H1 (cell line): Measurements from ENCODE around the gene SLC24A3. TPM values are rescaled to one million over a fixed set of nuclear protein-coding genes. Genes with fewer than 3 reads are reported as not detected.

Experiments used
- CTCF ChIA-PET: fragments of 300-600 bp; sonication (Branson Sonifier 250); formaldehyde crosslinking; loops from one replicate; lab custom pipeline; 2021; ENCODE audit not compliant: partially characterized antibody; lab: Charles Lee
- POLR2A ChIA-PET: fragments of 300-600 bp; sonication (Branson Sonifier 250); formaldehyde crosslinking; loops from one replicate; lab custom pipeline; 2021; ENCODE audit warnings: inconsistent platforms; ENCODE audit not compliant: partially characterized antibody; lab: Charles Lee
- DNase-seq, 2 experiments: peaks; one replicate each; pipeline versions ENCODE4 v3.0.0 to v3.0.0-alpha.2; 2010 to 2022; ENCODE audit warnings: low spot score in 2 of 2, low read depth in 1 of 2, mixed read lengths in 1 of 2
- FAIRE-seq: peaks from 2 replicates; lab custom pipeline; 2011; peaks lifted over from hg19 to GRCh38; lab: Jason Lieb, UNC
- H2AFZ ChIP-seq: 2 replicates; pipeline ENCODE4 v1.8.1; 2012; ENCODE audit warnings: low read length, inconsistent platforms
- H2AK5ac ChIP-seq: 2 replicates; pipeline ENCODE4 v1.6.1; 2013; ENCODE audit warnings: low read depth, low read length
- H2BK120ac ChIP-seq: replicated peaks from 2 replicates; pipeline ENCODE3; 2013; ENCODE audit warnings: low read depth, low read length, inconsistent platforms
- H2BK12ac ChIP-seq: 2 replicates; pipeline ENCODE4 v1.6.1; 2013; ENCODE audit warnings: low read depth, low read length
- H2BK15ac ChIP-seq: 2 replicates; pipeline ENCODE4 v1.6.1; 2013; ENCODE audit warnings: low read length
- H2BK20ac ChIP-seq: 2 replicates; pipeline ENCODE4 v1.6.1; 2013; ENCODE audit warnings: low read length
- H2BK5ac ChIP-seq: 2 replicates; pipeline ENCODE4 v1.6.1; 2013; ENCODE audit warnings: low read depth, low read length
- H3K14ac ChIP-seq: 2 replicates; pipeline ENCODE4 v1.6.1; 2013; ENCODE audit warnings: inconsistent platforms; ENCODE audit not compliant: insufficient read length
- H3K18ac ChIP-seq: 2 replicates; pipeline ENCODE4 v1.6.1; 2013; ENCODE audit warnings: low read length; ENCODE audit errors: extremely low read depth
- H3K23ac ChIP-seq: 2 replicates; pipeline ENCODE4 v1.6.1; 2013; ENCODE audit warnings: inconsistent platforms; ENCODE audit not compliant: insufficient read length
- H3K23me2 ChIP-seq: 2 replicates; pipeline ENCODE4 v1.6.1; 2013; ENCODE audit warnings: low read depth, low read length
- H3K27ac ChIP-seq: 2 replicates; pipeline ENCODE4 v1.6.1; 2011; ENCODE audit warnings: low read depth, low read length, inconsistent platforms
- H3K27me3 ChIP-seq, 4 experiments: replicated peaks in 1 of 4; 1 replicate in 1 of 4; 2 replicates in 3 of 4; pipeline versions ENCODE4 v1.6.1 to v1.8.1; 2011 to 2013; ENCODE audit warnings: low read length in 3 of 4, mild to moderate bottlenecking in 3 of 4, inconsistent platforms in 2 of 4, mixed read lengths in 2 of 4, moderate library complexity in 1 of 4; ENCODE audit not compliant: control insufficient read depth in 3 of 4, insufficient read depth in 3 of 4; ENCODE audit errors: extremely low read depth in 1 of 4
- H3K36me3 ChIP-seq, 4 experiments: 2 replicates each; pipeline versions ENCODE4 v1.6.1 to v1.8.1; 2011 to 2013; ENCODE audit warnings: mild to moderate bottlenecking in 4 of 4, low read length in 3 of 4, moderate library complexity in 2 of 4, control low read depth in 1 of 4, inconsistent platforms in 1 of 4; ENCODE audit not compliant: insufficient read depth in 4 of 4, control insufficient read depth in 2 of 4
- H3K4ac ChIP-seq: replicated peaks from 2 replicates; pipeline ENCODE3; 2013; ENCODE audit warnings: low read length, low read depth, mixed read lengths, inconsistent platforms; ENCODE audit not compliant: insufficient read length
- H3K4me1 ChIP-seq, 4 experiments: replicated peaks in 1 of 4; 1 replicate in 1 of 4; 2 replicates in 3 of 4; pipeline versions ENCODE4 v1.6.1 to v1.8.1; 2011 to 2013; ENCODE audit warnings: low read length in 3 of 4, inconsistent platforms in 2 of 4, mixed read lengths in 1 of 4; ENCODE audit not compliant: insufficient read depth in 4 of 4, control insufficient read depth in 3 of 4
- H3K4me2 ChIP-seq, 2 experiments: 2 replicates each; pipeline versions ENCODE4 v1.6.1 to v1.8.1; 2011 to 2013; ENCODE audit warnings: low read depth in 2 of 2, low read length in 2 of 2, control low read depth in 1 of 2, inconsistent platforms in 1 of 2, mild to moderate bottlenecking in 1 of 2; ENCODE audit not compliant: insufficient read depth in 1 of 2
- H3K4me3 ChIP-seq, 4 experiments: fragments of 200-600, 300-600 bp in 1 of 4; sonication (generic), shearing (Covaris generic), sonication (Bioruptor Twin) in 1 of 4; 2 replicates each; pipeline versions ENCODE4 v1.5.1 to v1.8.1; 2011 to 2016; ENCODE audit warnings: low read length in 4 of 4, low read depth in 3 of 4, control low read depth in 2 of 4, inconsistent platforms in 2 of 4, mild to moderate bottlenecking in 2 of 4, mixed read lengths in 1 of 4, moderate library complexity in 1 of 4; ENCODE audit not compliant: insufficient read depth in 2 of 4; ENCODE audit errors: extremely low read depth in 1 of 4
- H3K56ac ChIP-seq: replicated peaks from 2 replicates; pipeline ENCODE3; 2013; ENCODE audit warnings: low read depth, mild to moderate bottlenecking, mixed read lengths, low read length, inconsistent platforms; ENCODE audit not compliant: insufficient read length
- H3K79me1 ChIP-seq: 2 replicates; pipeline ENCODE4 v1.6.1; 2013; ENCODE audit warnings: low read depth, low read length, control low read depth
- H3K79me2 ChIP-seq, 2 experiments: 2 replicates each; pipeline versions ENCODE4 v1.6.1 to v1.8.1; 2012 to 2013; ENCODE audit warnings: low read length in 2 of 2, mild to moderate bottlenecking in 2 of 2, inconsistent platforms in 1 of 2; ENCODE audit not compliant: insufficient read depth in 2 of 2, control insufficient read depth in 1 of 2
- H3K9ac ChIP-seq, 4 experiments: replicated peaks in 1 of 4; 1 replicate in 1 of 4; 2 replicates in 3 of 4; pipeline versions ENCODE4 v1.6.1 to v1.8.1; 2011 to 2013; ENCODE audit warnings: low read depth in 3 of 4, low read length in 3 of 4, control low read depth in 2 of 4, mild to moderate bottlenecking in 2 of 4, moderate library complexity in 2 of 4, inconsistent platforms in 1 of 4; ENCODE audit errors: extremely low read depth in 1 of 4
- H3K9me3 ChIP-seq, 2 experiments: 2 replicates each; pipeline versions ENCODE4 v1.6.1 to v1.8.1; 2012 to 2013; ENCODE audit warnings: mild to moderate bottlenecking in 2 of 2, moderate library complexity in 2 of 2, control low read depth in 1 of 2, inconsistent platforms in 1 of 2, low read depth in 1 of 2, low read length in 1 of 2, mixed read lengths in 1 of 2; ENCODE audit not compliant: insufficient read depth in 2 of 2
- H4K20me1 ChIP-seq, 2 experiments: replicated peaks in 1 of 2; 2 replicates each; pipeline versions ENCODE3 to v1.8.1; 2011 to 2013; ENCODE audit warnings: inconsistent platforms in 2 of 2, low read length in 2 of 2, mild to moderate bottlenecking in 1 of 2; ENCODE audit not compliant: insufficient read depth in 2 of 2, control insufficient read depth in 1 of 2
- H4K5ac ChIP-seq: 2 replicates; pipeline ENCODE4 v1.6.1; 2013; ENCODE audit warnings: low read length, low read depth, mixed read lengths, inconsistent platforms; ENCODE audit not compliant: insufficient read length
- H4K8ac ChIP-seq: 2 replicates; pipeline ENCODE4 v1.8.0; 2013; ENCODE audit warnings: mild to moderate bottlenecking, moderate library complexity, low read length, inconsistent platforms; ENCODE audit not compliant: insufficient read depth; ENCODE audit errors: extremely low read depth
- H4K91ac ChIP-seq: replicated peaks from 2 replicates; pipeline ENCODE3; 2013; ENCODE audit warnings: low read length, mixed read lengths, inconsistent platforms; ENCODE audit not compliant: insufficient read length
- BACH1 ChIP-seq: IDR thresholded peaks from 2 replicates; pipeline ENCODE4 v1.6.1; 2012; ENCODE audit warnings: low read length, improper control_type of control experiment
- JUND ChIP-seq: IDR thresholded peaks from 2 replicates; pipeline ENCODE4 v1.6.1; 2011; ENCODE audit warnings: mild to moderate bottlenecking, improper control_type of control experiment, low read length
- MAX ChIP-seq: IDR thresholded peaks from 2 replicates; pipeline ENCODE4 v1.6.1; 2012; ENCODE audit warnings: inconsistent platforms
- POU5F1 ChIP-seq: IDR thresholded peaks from 2 replicates; pipeline ENCODE4 v1.6.1; 2011; ENCODE audit warnings: low read depth, mild to moderate bottlenecking, low read length, moderate library complexity
- SIX5 ChIP-seq: IDR thresholded peaks from 2 replicates; pipeline ENCODE4 v1.6.1; 2011; ENCODE audit warnings: mild to moderate bottlenecking, low read depth, low read length
- SP1 ChIP-seq: IDR thresholded peaks from 2 replicates; pipeline ENCODE4 v1.6.1; 2011; ENCODE audit warnings: low read depth, low read length
- TEAD4 ChIP-seq: IDR thresholded peaks from 2 replicates; pipeline ENCODE4 v1.6.1; 2012; ENCODE audit warnings: low read depth, low read length, inconsistent platforms, mixed read lengths
- WGBS, 2 experiments: shearing (Covaris generic) in 1 of 2; methylation state at CpG; one replicate each; pipeline versions ENCODE4 v1.1.6 to v1.1.7; 2013 to 2015; ENCODE audit warnings: low lambda C conversion rate in 2 of 2, mixed read lengths in 2 of 2, inconsistent platforms in 1 of 2, low coverage in 1 of 2, missing lambda C conversion rate in 1 of 2; ENCODE audit not compliant: insufficient replicate concordance in 2 of 2, insufficient coverage in 1 of 2, insufficient read length in 1 of 2; ENCODE audit errors: extremely low coverage in 1 of 2, missing lambda C conversion rate in 1 of 2; 5-methylcytosine and 5-hydroxymethylcytosine counted together
- polyA plus RNA-seq, 7 experiments: library from polyadenylated mRNA; depleted of rRNA in 3 of 7; stranded (reverse) in 5 of 7; unstranded in 2 of 7; fragments of >200 nt in 5 of 7; fragments of 200-250 nt in 2 of 7; gene quantifications; 1 replicate in 5 of 7; 2 replicates in 1 of 7; 4 replicates in 1 of 7; pipeline versions ENCODE4 v1.2.1 to v1.2.3, GENCODE V29; 2011 to 2013; ENCODE audit warnings: missing spikeins in 2 of 7, mixed read lengths in 2 of 7
- total RNA-seq: library from RNA; stranded (reverse); fragmentation: NEBNext Ultra II Directional; extraction: Animal tissue kit (Norgen Biotek cat#: 25700); gene quantifications from 2 replicates; pipeline ENCODE4 v1.2.1, GENCODE V29; 2021

SLC24A3 gene
- total and polyA plus RNA-seq, 2 of the 8 experiments (the other 6 are each of a cell fraction or from before 2014, with no cell fraction given) = 4.5 to 6.3 TPM

DNA sequence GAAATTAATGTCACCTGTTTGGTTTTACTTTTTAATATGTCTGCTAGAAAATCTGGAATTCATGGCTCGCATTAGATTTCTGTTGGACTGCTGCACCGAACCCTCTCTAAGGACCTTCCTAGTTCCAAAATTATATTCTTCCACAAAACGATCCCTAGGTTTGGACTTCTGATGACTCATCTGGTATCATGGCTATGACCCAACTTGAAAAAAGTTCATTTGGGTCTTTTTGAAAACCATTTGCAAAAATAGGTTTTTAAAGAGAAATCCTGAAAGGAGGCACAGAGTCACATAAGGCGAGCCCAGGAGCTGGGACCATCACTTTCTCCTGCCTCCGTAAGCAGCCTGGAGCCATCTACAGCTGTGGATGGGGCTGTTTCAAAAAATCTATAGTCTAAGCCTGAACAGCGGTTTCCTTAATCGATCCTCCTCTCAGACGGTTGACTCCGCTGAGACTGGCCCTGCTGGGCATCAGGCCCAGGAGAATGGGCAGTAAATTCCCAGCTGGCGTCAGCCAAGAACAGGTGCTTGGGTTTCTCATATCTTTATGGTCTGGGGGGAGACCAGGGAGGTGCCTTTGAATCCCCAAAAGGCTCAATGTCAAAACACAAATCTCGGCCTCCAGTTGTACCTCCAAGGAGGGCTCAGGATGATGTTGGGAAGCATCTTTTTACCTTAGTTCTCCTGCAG is 44.6 kb downstream of the SLC24A3 start:
- WGBS, 2 experiments = 91% methylated on average over 11 of the region's 11 CpGs; no CpG with 5 or more reads in 1 of the 2 experiments
- CTCF ChIA-PET = interaction anchor here (0.8 to 1.4 kb wide), 4 partner anchors 9 to 406 kb away, joined by 3 to 5 read pairs (median 4); no protein-coding TSS in a partner anchor
- no peak for FAIRE-seq

More for the DNA sequence above, 44.6 kb downstream of the SLC24A3 start:
- Histone ChIP-seq H3K27me3 (no peaks in the 10 kb centered on the region), H2BK5ac (no peak overlapping the region), H4K20me1 (no peaks in the 10 kb centered on the region), H4K5ac (no peak overlapping the region), H3K4me2 (no peak overlapping the region), H3K27ac (no peak overlapping the region), H3K56ac (no peak overlapping the region), H4K91ac (no peak overlapping the region), H4K8ac (no peak overlapping the region), H3K36me3 (no peaks in the 10 kb centered on the region), H2AFZ (no peak overlapping the region), H3K4ac (no peak overlapping the region), H3K4me1 (no peaks in the 10 kb centered on the region), H3K18ac (no peak overlapping the region), H3K79me1 (no peaks in the 10 kb centered on the region), H2BK120ac (no peak overlapping the region), H2BK12ac (no peak overlapping the region), H3K9me3 (no peaks in the 10 kb centered on the region), H2BK15ac (no peak overlapping the region), H2AK5ac (no peak overlapping the region), H3K4me3 (no peak overlapping the region), H3K14ac (no peak overlapping the region), H2BK20ac (no peak overlapping the region), H3K79me2 (no peaks in the 10 kb centered on the region), H3K23me2 (no peaks in the 10 kb centered on the region), H3K9ac (no peak overlapping the region), H3K23ac (no peak overlapping the region)
- TF ChIP-seq BACH1 = no peak
- no peak for TF ChIP-seq POU5F1
- TF ChIP-seq TEAD4 = no peak
- TF ChIP-seq SIX5 = no peak
- TF ChIP-seq JUND = no peak
- no peak for TF ChIP-seq SP1
- TF ChIP-seq MAX = no peak
- POLR2A ChIA-PET = no interaction called here
- no peak for DNase-seq
